ENCODE results near the gene PHYHIPL.

Gene PHYHIPL

GRCh38 chr10:59244871-59245270 is 68.4 kb downstream of the PHYHIPL start:
- H3K79me2 ChIP-seq (ENCODE audit: low read length), result no peaks in the 10 kb centered on the region
- H3K9ac ChIP-seq (ENCODE audit: low read length), result no peak overlapping the region
- H3K4me1 ChIP-seq (ENCODE audit: low read length), result no peaks in the 10 kb centered on the region
- H3K4me3 ChIP-seq (ENCODE audit: low read length), result no peak overlapping the region
- no peak for DNase-seq
- H3K9me3 ChIP-seq (replicated peaks; ENCODE audit: insufficient read depth, low read length), result no peaks in the 10 kb centered on the region
- no peaks in the 10 kb centered on the region for H3K27me3 ChIP-seq (replicated peaks; ENCODE audit: insufficient read depth, low read length)
- no peaks in the 10 kb centered on the region for H3K36me3 ChIP-seq (replicated peaks; ENCODE audit: insufficient read depth, low read length)
- no peak overlapping the region for H2AFZ ChIP-seq (ENCODE audit: low read length)
- no peaks in the 10 kb centered on the region for H4K20me1 ChIP-seq (ENCODE audit: insufficient read depth, low read length)
- TF ChIP-seq EZH2 (optimal IDR thresholded peaks at IDR 0.05; ENCODE audit: low read depth, low read length) (no peak), EZH2phosphoT487 (IDR thresholded peaks at IDR 0.05; ENCODE audit: low read length) (no peak), CTCF (IDR thresholded peaks at IDR 0.05; ENCODE audit: low read length) (no peak)
- H3K4me2 ChIP-seq (ENCODE audit: low read depth, low read length), result no peak overlapping the region
- no peak overlapping the region for H3K27ac ChIP-seq (ENCODE audit: low read length)
- H3K9me2 ChIP-seq (replicated peaks; ENCODE audit: insufficient read depth, low read length), result no peaks in the 10 kb centered on the region
- H3F3A ChIP-seq (ENCODE audit: insufficient read depth, low read length), result no peaks in the 10 kb centered on the region

- Histone ChIP-seq H3K9ac (ENCODE audit: low read length) (no peak overlapping the region), H3K4me2 (ENCODE audit: low read depth, low read length) (no peak overlapping the region), H3K36me3 (replicated peaks; ENCODE audit: insufficient read depth, low read length) (no peaks in the 10 kb centered on the region), H3K9me2 (replicated peaks; ENCODE audit: insufficient read depth, low read length) (no peaks in the 10 kb centered on the region), H3K27me3 (replicated peaks; ENCODE audit: insufficient read depth, low read length) (no peaks in the 10 kb centered on the region), H3K27ac (ENCODE audit: low read length) (no peak overlapping the region), H4K20me1 (ENCODE audit: insufficient read depth, low read length) (no peaks in the 10 kb centered on the region), H2AFZ (ENCODE audit: low read length) (no peak overlapping the region), H3K9me3 (replicated peaks; ENCODE audit: insufficient read depth, low read length) (no peaks in the 10 kb centered on the region), H3K4me3 (ENCODE audit: low read length) (no peak overlapping the region), H3K79me2 (ENCODE audit: low read length) (no peaks in the 10 kb centered on the region), H3F3A (ENCODE audit: insufficient read depth, low read length) (no peaks in the 10 kb centered on the region), H3K4me1 (ENCODE audit: low read length) (no peaks in the 10 kb centered on the region)
- DNase-seq, result no peak
- TF ChIP-seq EZH2 (optimal IDR thresholded peaks at IDR 0.05; ENCODE audit: low read depth, low read length) (no peak), EZH2phosphoT487 (IDR thresholded peaks at IDR 0.05; ENCODE audit: low read length) (no peak), CTCF (IDR thresholded peaks at IDR 0.05; ENCODE audit: low read length) (no peak)
These were observed 69.2 kb downstream of the PHYHIPL start for GRCh38 chr10:59245686-59246085.

GRCh38 chr10:59252491-59252890 is 76.0 kb downstream of the PHYHIPL start:
- TF ChIP-seq EZH2phosphoT487 (IDR thresholded peaks at IDR 0.05; ENCODE audit: low read length), result no peak
- no peak for TF ChIP-seq CTCF (IDR thresholded peaks at IDR 0.05; ENCODE audit: low read length)
- no peak for TF ChIP-seq EZH2 (optimal IDR thresholded peaks at IDR 0.05; ENCODE audit: low read depth, low read length)

More at GRCh38 chr10:59252491-59252890, 76.0 kb downstream of the PHYHIPL start:
- Histone ChIP-seq H3K9me3 (replicated peaks; ENCODE audit: insufficient read depth, low read length) (no peaks in the 10 kb centered on the region), H3K9ac (ENCODE audit: low read length) (no peak overlapping the region), H2AFZ (ENCODE audit: low read length) (no peak overlapping the region), H3K79me2 (ENCODE audit: low read length) (no peaks in the 10 kb centered on the region), H3K27me3 (replicated peaks; ENCODE audit: insufficient read depth, low read length) (no peaks in the 10 kb centered on the region), H3K4me3 (ENCODE audit: low read length) (no peak overlapping the region), H4K20me1 (ENCODE audit: insufficient read depth, low read length) (no peaks in the 10 kb centered on the region), H3K36me3 (replicated peaks; ENCODE audit: insufficient read depth, low read length) (no peaks in the 10 kb centered on the region), H3F3A (ENCODE audit: insufficient read depth, low read length) (no peaks in the 10 kb centered on the region), H3K9me2 (replicated peaks; ENCODE audit: insufficient read depth, low read length) (no peaks in the 10 kb centered on the region), H3K27ac (ENCODE audit: low read length) (no peak overlapping the region), H3K4me1 (ENCODE audit: low read length) (no peaks in the 10 kb centered on the region), H3K4me2 (ENCODE audit: low read depth, low read length) (no peak overlapping the region)
- no peak for DNase-seq

Data from MM.1S (cell line).